HEK293 (cell line): ENCODE data around the gene PAQR8.
A peak's percentile ranks its signal among the peaks of the same experiment; 100 is the strongest.

ENCODE experiments used
- CTCF ChIA-PET: fragments of 350-600 bp; formaldehyde crosslinking; extraction: SDS; loops from one replicate; lab custom pipeline; 2021; ENCODE audit warnings: antibody characterized with exemption; lab: Yijun Ruan, JAX
- POLR2A ChIA-PET: fragments of 300-600 bp; formaldehyde crosslinking; extraction: SDS; loops from one replicate; lab custom pipeline; 2020; ENCODE audit warnings: antibody characterized with exemption, inconsistent platforms; lab: Yijun Ruan, JAX
- H3K27ac ChIP-seq: fragments of 200-500 bp; sonication (Bioruptor generic); 2 replicates; pipeline ENCODE4 v1.5.1; 2014; ENCODE audit warnings: low read depth, low read length, control low read depth, inconsistent platforms; ENCODE audit errors: extremely low read depth
- H3K36me3 ChIP-seq, 2 experiments: fragments of 200-500 bp in 1 of 2; sonication (Bioruptor generic) in 1 of 2; 1 replicate in 1 of 2; 2 replicates in 1 of 2; pipeline ENCODE4 v1.5.1; 2014 to 2017; ENCODE audit warnings: inconsistent platforms in 2 of 2, low read length in 2 of 2; ENCODE audit not compliant: control insufficient read depth in 2 of 2, insufficient read depth in 1 of 2
- H3K4me1 ChIP-seq: fragments of 200-500 bp; sonication (Bioruptor generic); 2 replicates; pipeline ENCODE4 v1.5.1; 2014; ENCODE audit warnings: mild to moderate bottlenecking, low read length, inconsistent platforms; ENCODE audit not compliant: control insufficient read depth, insufficient read depth
- H3K4me3 ChIP-seq: 2 replicates; pipeline ENCODE4 v1.5.1; 2011; ENCODE audit warnings: low read depth, mild to moderate bottlenecking, control low read depth, low read length, moderate library complexity
- H3K9me3 ChIP-seq: fragments of 200-500 bp; sonication (Bioruptor generic); 2 replicates; pipeline ENCODE4 v1.5.1; 2014; ENCODE audit warnings: low read depth, low read length, inconsistent platforms; ENCODE audit not compliant: control insufficient read depth, insufficient read depth
- ATF2 ChIP-seq: fragments of 450-650 bp; formaldehyde crosslinking; IDR thresholded peaks from 2 replicates; pipeline ENCODE4 v1.5.1; 2016; ENCODE audit warnings: missing biosample characterization, missing genetic modification characterization, low read depth
- EGR2 ChIP-seq: fragments of 450-650 bp; formaldehyde crosslinking; IDR thresholded peaks from 2 replicates; pipeline ENCODE4 v1.5.1; 2016; ENCODE audit warnings: low read depth, missing biosample characterization, missing genetic modification characterization
- GLIS2 ChIP-seq: fragments of 450-650 bp; formaldehyde crosslinking; IDR thresholded peaks from 2 replicates; pipeline ENCODE4 v1.5.1; 2016; ENCODE audit warnings: missing biosample characterization, missing genetic modification characterization
- MYNN ChIP-seq: fragments of 450-650 bp; formaldehyde crosslinking; IDR thresholded peaks from 2 replicates; pipeline ENCODE4 v1.5.1; 2016; ENCODE audit warnings: missing biosample characterization, missing genetic modification characterization, borderline replicate concordance
- OVOL3 ChIP-seq: fragments of 450-650 bp; formaldehyde crosslinking; IDR thresholded peaks from 2 replicates; pipeline ENCODE4 v1.5.1; 2016; ENCODE audit warnings: missing biosample characterization, missing genetic modification characterization
- SALL2 ChIP-seq: fragments of 450-650 bp; formaldehyde crosslinking; IDR thresholded peaks from 2 replicates; pipeline ENCODE4 v1.5.0; 2017; ENCODE audit warnings: missing biosample characterization, mild to moderate bottlenecking, missing genetic modification characterization, borderline replicate concordance
- SCRT2 ChIP-seq: fragments of 450-650 bp; formaldehyde crosslinking; IDR thresholded peaks from 2 replicates; pipeline ENCODE4 v1.5.1; 2016; ENCODE audit warnings: missing biosample characterization, missing genetic modification characterization
- ZBTB26 ChIP-seq: fragments of 450-650 bp; formaldehyde crosslinking; optimal IDR thresholded peaks from 2 replicates; pipeline ENCODE3; 2016; ENCODE audit warnings: missing biosample characterization, mild to moderate bottlenecking, missing genetic modification characterization
- ZNF23 ChIP-seq: fragments of 450-650 bp; formaldehyde crosslinking; IDR thresholded peaks from 2 replicates; pipeline ENCODE4 v1.5.1; 2016; ENCODE audit warnings: missing biosample characterization, missing genetic modification characterization, borderline replicate concordance
- ZNF239 ChIP-seq: fragments of 450-650 bp; formaldehyde crosslinking; IDR thresholded peaks from 2 replicates; pipeline ENCODE4 v1.5.1; 2016; ENCODE audit warnings: missing biosample characterization, missing genetic modification characterization
- ZNF266 ChIP-seq: fragments of 450-650 bp; formaldehyde crosslinking; IDR thresholded peaks from 2 replicates; pipeline ENCODE4 v1.5.1; 2016; ENCODE audit warnings: missing biosample characterization, missing genetic modification characterization, low read depth
- ZNF324 ChIP-seq: fragments of 450-650 bp; formaldehyde crosslinking; IDR thresholded peaks from 2 replicates; pipeline ENCODE4 v1.5.1; 2016; ENCODE audit warnings: missing biosample characterization, missing genetic modification characterization
- ZNF335 ChIP-seq: fragments of 450-650 bp; formaldehyde crosslinking; conservative IDR thresholded peaks from 2 replicates; pipeline ENCODE4 v1.5.1; 2016; ENCODE audit warnings: missing biosample characterization, missing genetic modification characterization
- ZNF354C ChIP-seq: fragments of 450-650 bp; formaldehyde crosslinking; IDR thresholded peaks from 2 replicates; pipeline ENCODE4 v1.5.1; 2016; ENCODE audit warnings: missing biosample characterization, missing genetic modification characterization, low read depth, borderline replicate concordance
- ZNF366 ChIP-seq: fragments of 450-650 bp; formaldehyde crosslinking; conservative IDR thresholded peaks from 2 replicates; pipeline ENCODE4 v1.5.1; 2016; ENCODE audit warnings: missing biosample characterization, missing genetic modification characterization
- ZNF394 ChIP-seq: fragments of 450-650 bp; formaldehyde crosslinking; IDR thresholded peaks from 2 replicates; pipeline ENCODE4 v1.5.1; 2016; ENCODE audit warnings: missing biosample characterization, missing genetic modification characterization, mild to moderate bottlenecking, moderate library complexity, borderline replicate concordance
- ZNF433 ChIP-seq: fragments of 450-650 bp; formaldehyde crosslinking; IDR thresholded peaks from 2 replicates; pipeline ENCODE4 v1.5.1; 2016; ENCODE audit warnings: missing biosample characterization, missing genetic modification characterization, low read depth
- ZNF449 ChIP-seq: fragments of 450-650 bp; formaldehyde crosslinking; IDR thresholded peaks from 2 replicates; pipeline ENCODE4 v1.5.1; 2017; ENCODE audit warnings: missing biosample characterization, mild to moderate bottlenecking, missing genetic modification characterization, moderate library complexity
- ZNF501 ChIP-seq: fragments of 450-650 bp; formaldehyde crosslinking; IDR thresholded peaks from 2 replicates; pipeline ENCODE4 v1.5.1; 2016; ENCODE audit warnings: missing biosample characterization, missing genetic modification characterization
- ZNF626 ChIP-seq: fragments of 450-650 bp; sonication (Bioruptor Pico); formaldehyde crosslinking; IDR thresholded peaks from 2 replicates; pipeline ENCODE4 v1.5.1; 2018; ENCODE audit warnings: missing biosample characterization, missing genetic modification characterization, inconsistent platforms
- ZNF843 ChIP-seq: fragments of 450-650 bp; formaldehyde crosslinking; IDR thresholded peaks from 2 replicates; pipeline ENCODE4 v1.5.1; 2016; ENCODE audit warnings: missing biosample characterization, missing genetic modification characterization
- ZSCAN30 ChIP-seq: fragments of 450-650 bp; IDR thresholded peaks from 2 replicates; pipeline ENCODE4 v1.5.1; 2018; ENCODE audit warnings: missing biosample characterization, mild to moderate bottlenecking, missing genetic modification characterization, moderate library complexity
- TF ChIP-seq, protein P1 (sequence below): fragments of 450-650 bp; formaldehyde crosslinking; IDR thresholded peaks from 2 replicates; pipeline ENCODE4 v1.5.1; 2016; ENCODE audit warnings: missing biosample characterization, missing genetic modification characterization
- TF ChIP-seq, protein P2 (sequence below): fragments of 450-650 bp; formaldehyde crosslinking; IDR thresholded peaks from 2 replicates; pipeline ENCODE4 v1.5.1; 2016; ENCODE audit warnings: missing biosample characterization, missing genetic modification characterization

PAQR8 gene

GRCh38 chr6:52422156-52422555, 60.2 kb downstream of the PAQR8 start:
- CTCF ChIA-PET, result interaction anchor here (0.7 to 5.8 kb wide), 3 partner anchors 10 to 175 kb away, joined by 3 to 42 read pairs (median 5); no protein-coding TSS in a partner anchor

GRCh38 chr6:52423448-52423847, 61.5 kb downstream of the PAQR8 start:
- Histone ChIP-seq H3K36me3 (peaks cover 0 to 9% of the 10 kb centered on the region in 2 experiments; a peak in 1 of 3 replicates), H3K27ac (no peak overlapping the region), H3K9me3 (no peaks in the 10 kb centered on the region), H3K4me1 (no peaks in the 10 kb centered on the region), H3K4me3 (no peak overlapping the region)
- ChIA-PET CTCF (interaction anchor here (0.6 to 5.8 kb wide), 13 partner anchors 16 to 571 kb away, joined by 3 to 42 read pairs (median 3); partner anchors contain the start of gene TRAM2), POLR2A (interaction anchor here (0.6 to 1.9 kb wide), 10 partner anchors 9 to 244 kb away, joined by 3 to 10 read pairs (median 4); partner anchors contain the start of gene TRAM2)
- TF ChIP-seq EGR2 (tag by site-specific recombination), result no peak
- TF ChIP-seq ZNF335 (tag by site-specific recombination), result peak; percentile 54
- no peak for TF ChIP-seq GLIS2 (tag by site-specific recombination)
- TF ChIP-seq ZNF394 (tag by site-specific recombination), result no peak
- no peak for TF ChIP-seq ZNF239 (tag by site-specific recombination)
- TF ChIP-seq, protein P1, sequence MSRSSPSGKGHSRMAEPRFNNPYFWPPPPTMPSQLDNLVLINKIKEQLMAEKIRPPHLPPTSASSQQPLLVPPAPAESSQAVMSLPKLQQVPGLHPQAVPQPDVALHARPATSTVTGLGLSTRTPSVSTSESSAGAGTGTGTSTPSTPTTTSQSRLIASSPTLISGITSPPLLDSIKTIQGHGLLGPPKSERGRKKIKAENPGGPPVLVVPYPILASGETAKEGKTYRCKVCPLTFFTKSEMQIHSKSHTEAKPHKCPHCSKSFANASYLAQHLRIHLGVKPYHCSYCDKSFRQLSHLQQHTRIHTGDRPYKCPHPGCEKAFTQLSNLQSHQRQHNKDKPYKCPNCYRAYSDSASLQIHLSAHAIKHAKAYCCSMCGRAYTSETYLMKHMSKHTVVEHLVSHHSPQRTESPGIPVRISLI, result peak; percentile 73
- TF ChIP-seq ZSCAN30 (tag by site-specific recombination), result no peak
- no peak for TF ChIP-seq ZNF433 (tag by site-specific recombination)
- no peak for TF ChIP-seq ZBTB26

More at GRCh38 chr6:52422156-52422555, 60.2 kb downstream of the PAQR8 start:
- Histone ChIP-seq H3K9me3 (no peaks in the 10 kb centered on the region), H3K36me3 (peaks cover 0 to 9% of the 10 kb centered on the region in 2 experiments; a peak in 1 of 3 replicates), H3K4me3 (no peak overlapping the region), H3K27ac (no peak overlapping the region), H3K4me1 (no peaks in the 10 kb centered on the region)
- POLR2A ChIA-PET, result no interaction called here
- TF ChIP-seq ZNF843 (tag by site-specific recombination), result no peak
- no peak for TF ChIP-seq SALL2 (tag by site-specific recombination)
- TF ChIP-seq ATF2, result no peak
- TF ChIP-seq OVOL3 (tag by site-specific recombination), result no peak
- TF ChIP-seq ZNF324 (tag by site-specific recombination), result no peak

- H3K9me3 ChIP-seq, result no peaks in the 10 kb centered on the region
- no peak overlapping the region for H3K27ac ChIP-seq
- peak; percentile 68; the same call in 1 of the 2 replicates for TF ChIP-seq ZNF449 (tag by site-specific recombination)
- 0 out of 2 replicates have a peak, but pooled peaks have one; percentile 19 for TF ChIP-seq SCRT2 (tag by site-specific recombination)
- no peak for TF ChIP-seq ZNF266
- no peak for TF ChIP-seq MYNN (tag by site-specific recombination)
- no peak for TF ChIP-seq ZNF23 (tag by site-specific recombination)
- TF ChIP-seq, protein P2, sequence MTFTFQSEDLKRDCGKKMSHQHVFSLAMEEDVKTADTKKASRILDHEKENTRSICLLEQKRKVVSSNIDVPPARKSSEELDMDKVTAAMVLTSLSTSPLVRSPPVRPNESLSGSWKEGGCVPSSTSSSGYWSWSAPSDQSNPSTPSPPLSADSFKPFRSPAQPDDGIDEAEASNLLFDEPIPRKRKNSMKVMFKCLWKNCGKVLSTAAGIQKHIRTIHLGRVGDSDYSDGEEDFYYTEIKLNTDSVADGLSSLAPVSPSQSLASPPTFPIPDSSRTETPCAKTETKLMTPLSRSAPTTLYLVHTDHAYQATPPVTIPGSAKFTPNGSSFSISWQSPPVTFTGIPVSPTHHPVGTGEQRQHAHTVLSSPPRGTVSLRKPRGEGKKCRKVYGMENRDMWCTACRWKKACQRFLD (tag by site-specific recombination), result no peak
- TF ChIP-seq ZNF366 (tag by site-specific recombination), result no peak
- TF ChIP-seq ZNF501, result no peak
- TF ChIP-seq ZNF354C, result no peak
- TF ChIP-seq ZNF626 (tag by site-specific recombination), result no peak
- peaks cover 0 to 9% of the 10 kb centered on the region in 2 experiments; a peak in 1 of 3 replicates for H3K36me3 ChIP-seq
- H3K4me1 ChIP-seq, result no peaks in the 10 kb centered on the region
- H3K4me3 ChIP-seq, result no peak overlapping the region
- POLR2A ChIA-PET, result interaction anchor here (0.7 to 1.9 kb wide), 5 partner anchors 76 to 238 kb away, joined by 3 to 10 read pairs (median 5); partner anchors contain the start of gene TRAM2
- CTCF ChIA-PET, result interaction anchor here (0.7 to 5.8 kb wide), 10 partner anchors 16 to 239 kb away, joined by 3 to 42 read pairs (median 4); partner anchors contain the start of gene TRAM2
These were observed 62.0 kb downstream of the PAQR8 start for GRCh38 chr6:52423971-52424381.
